Ureter (tissue), 1 donor: Measurements from ENCODE around the gene ABCC1. TPM values are rescaled to one million over a fixed set of nuclear protein-coding genes. Genes with fewer than 3 reads are reported as not detected.

Source experiments
- DNase-seq: peaks from one replicate; pipeline ENCODE4 v3.0.0-alpha.2; 2020; ENCODE audit warnings: low spot score
- total RNA-seq: library from RNA; stranded (reverse); gene quantifications from one replicate; pipeline ENCODE4 v1.2.4, GENCODE V29; 2023
- donor health status: DM: yes; HTN: yes; CAD: no.

Gene ABCC1
- total RNA-seq, 1 donor from 2014 or later, result 46.9 TPM

GRCh38 chr16:16048904-16049582, 99.6 kb downstream of the ABCC1 start:
- DNase-seq, result no peak

GRCh38 chr16:16050106-16050505, 100.7 kb downstream of the ABCC1 start:
- no peak for DNase-seq

DNA sequence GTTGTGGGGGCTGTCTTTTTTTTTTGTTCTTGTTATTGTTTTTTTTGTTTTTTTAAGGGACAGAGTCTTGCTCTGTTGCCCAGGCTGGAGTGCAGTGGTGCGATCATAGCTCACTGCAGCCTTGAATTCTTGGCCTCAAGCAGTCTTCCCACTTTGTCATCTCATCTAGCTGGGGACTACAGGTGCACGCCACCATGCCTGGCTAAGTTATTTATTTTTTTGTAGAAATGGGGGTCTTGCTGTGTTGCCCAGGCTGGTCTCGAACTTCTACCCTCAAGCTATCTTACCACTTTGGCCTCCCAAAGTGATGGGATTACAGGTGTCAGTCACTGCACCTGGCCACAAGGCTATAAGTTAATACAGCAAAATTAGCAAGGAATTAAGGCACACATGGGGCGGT, 101.7 kb downstream of the ABCC1 start:
- no peak for DNase-seq

DNA sequence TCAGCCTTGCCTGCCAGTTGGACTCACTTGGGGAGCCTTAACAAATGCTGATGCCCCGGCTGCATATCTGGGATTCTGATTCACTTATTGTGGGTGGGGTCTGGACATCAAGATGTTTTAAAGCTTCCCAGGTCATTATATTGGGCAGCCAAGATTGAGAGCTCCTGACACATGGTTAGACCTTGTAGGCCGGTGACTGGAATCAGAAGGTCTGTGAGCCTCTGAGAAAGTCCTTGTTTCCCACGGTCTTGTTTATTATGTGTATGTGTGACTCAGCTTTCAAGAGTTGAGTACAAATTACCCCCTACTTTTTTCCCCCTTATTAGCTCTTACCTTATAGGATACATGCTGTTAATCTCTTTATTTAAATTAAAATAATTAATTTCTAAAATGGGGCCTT, 103.5 kb downstream of the ABCC1 start:
- DNase-seq, result no peak

DNA sequence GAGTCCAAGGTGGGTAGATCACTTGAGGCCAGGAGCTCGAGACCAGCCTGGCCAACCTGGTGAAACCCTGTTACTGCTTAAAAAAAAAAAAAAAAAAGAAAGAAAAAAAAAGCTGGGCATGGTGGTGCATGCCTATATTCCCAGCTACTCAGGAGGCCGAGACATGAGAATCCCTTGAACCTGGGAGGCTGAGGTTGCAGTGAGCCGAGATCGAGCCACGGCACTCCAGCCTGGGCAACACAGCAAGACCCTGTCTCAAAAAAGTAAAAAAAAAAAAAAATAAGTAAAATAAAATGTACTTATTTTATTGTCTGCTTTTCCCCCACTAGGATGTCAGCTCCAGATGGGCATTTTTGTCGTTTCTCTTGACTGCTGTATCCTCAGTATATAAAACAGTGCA, 107.7 kb downstream of the ABCC1 start:
- no peak for DNase-seq

- no peak for DNase-seq
Measured at GRCh38 chr16:16059160-16059559, 109.7 kb downstream of the ABCC1 start.

GRCh38 chr16:16059895-16060590, 110.6 kb downstream of the ABCC1 start:
- DNase-seq, result no peak

DNA sequence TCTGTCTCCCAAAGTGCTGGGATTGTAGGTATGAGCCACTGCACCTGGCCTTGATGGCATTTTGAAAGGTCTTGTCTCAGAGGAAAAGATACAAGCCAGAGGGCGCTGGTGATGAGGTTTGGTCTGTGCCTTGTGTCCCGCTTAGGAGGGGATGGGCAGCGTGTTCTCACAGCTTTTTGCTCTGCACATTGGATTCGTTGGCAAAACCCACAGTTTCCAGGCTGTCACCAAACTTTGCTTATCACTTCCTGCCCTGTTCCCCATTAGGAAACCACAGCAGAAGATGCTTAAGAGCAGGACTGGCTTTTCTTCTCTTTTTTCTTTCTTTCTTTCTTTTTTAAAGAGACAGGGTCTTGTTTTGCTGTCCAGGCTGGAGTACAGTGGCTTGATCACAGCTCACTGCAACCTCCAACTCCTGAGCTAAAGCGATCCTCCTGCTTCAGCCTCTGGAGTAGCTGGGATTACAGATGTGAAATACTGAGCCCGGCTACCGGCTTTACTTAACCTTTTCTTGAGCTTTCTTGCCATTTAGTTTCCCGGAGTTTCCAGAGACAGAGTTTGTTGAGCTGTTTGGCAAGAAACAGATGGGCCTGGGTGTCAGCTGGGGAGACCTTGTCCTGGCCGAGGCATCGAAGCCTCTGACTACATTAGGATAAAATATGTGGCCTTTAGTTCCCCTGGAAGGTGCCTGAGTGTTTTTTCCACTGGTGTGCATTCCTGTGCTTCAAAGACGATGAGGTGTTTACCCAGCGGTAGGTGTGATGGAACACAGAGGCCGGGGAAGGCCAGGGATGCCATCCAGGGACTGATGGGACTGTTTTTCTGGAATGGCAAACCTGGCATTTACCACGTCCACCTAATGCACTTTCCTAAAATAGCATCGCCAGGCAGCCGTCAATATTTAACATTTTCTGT, 112.9 kb downstream of the ABCC1 start:
- no peak for DNase-seq

DNA sequence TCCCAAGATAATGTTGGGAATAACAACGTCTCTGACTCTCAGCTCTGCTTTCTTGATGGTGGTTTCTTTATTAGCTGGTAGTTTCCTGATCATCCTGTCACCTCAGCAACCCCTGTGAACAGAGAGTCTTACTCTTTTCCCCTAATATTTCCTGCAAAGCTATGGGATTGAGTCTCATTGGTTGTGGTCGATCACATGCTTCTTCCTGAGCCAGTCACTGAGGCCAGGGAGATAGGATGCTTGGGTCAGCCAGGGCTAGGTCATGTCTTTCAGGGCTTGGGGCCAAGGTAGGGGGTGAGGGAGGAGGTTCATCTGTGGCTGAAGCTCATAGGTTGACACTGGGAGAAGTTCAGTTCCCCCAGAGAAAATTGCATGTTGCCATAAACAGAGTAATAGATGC, 114.3 kb downstream of the ABCC1 start:
- no peak for DNase-seq

DNA sequence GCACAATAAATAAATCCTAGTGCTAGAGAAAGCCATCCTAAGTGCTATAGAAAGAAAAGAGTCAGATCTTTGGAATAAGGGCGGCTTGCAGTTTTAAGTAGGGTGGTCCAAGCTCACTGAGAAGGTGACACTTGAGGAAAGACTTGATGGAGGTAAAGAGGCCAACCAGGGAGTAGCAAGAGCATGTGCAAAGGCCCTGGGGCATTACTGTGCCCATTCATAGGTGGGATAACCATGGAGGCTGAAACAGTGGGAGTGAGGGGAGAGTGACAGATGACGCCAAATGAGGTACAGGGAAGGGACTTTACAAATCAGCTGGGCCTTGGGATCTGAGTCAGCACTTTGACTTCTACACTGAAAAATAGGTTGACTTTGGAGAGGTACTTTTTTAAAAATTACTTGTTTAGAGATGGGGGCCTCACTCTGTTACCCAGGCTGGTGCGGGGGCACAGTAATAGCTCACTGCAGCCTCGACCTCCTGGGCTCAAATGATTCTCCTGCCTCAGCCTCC, 115.5 kb downstream of the ABCC1 start:
- no peak for DNase-seq

GRCh38 chr16:16067127-16067526, 117.7 kb downstream of the ABCC1 start:
- DNase-seq, result peak; percentile 54

- no peak for DNase-seq
Measured at GRCh38 chr16:16071631-16072244, 122.3 kb downstream of the ABCC1 start.

DNA sequence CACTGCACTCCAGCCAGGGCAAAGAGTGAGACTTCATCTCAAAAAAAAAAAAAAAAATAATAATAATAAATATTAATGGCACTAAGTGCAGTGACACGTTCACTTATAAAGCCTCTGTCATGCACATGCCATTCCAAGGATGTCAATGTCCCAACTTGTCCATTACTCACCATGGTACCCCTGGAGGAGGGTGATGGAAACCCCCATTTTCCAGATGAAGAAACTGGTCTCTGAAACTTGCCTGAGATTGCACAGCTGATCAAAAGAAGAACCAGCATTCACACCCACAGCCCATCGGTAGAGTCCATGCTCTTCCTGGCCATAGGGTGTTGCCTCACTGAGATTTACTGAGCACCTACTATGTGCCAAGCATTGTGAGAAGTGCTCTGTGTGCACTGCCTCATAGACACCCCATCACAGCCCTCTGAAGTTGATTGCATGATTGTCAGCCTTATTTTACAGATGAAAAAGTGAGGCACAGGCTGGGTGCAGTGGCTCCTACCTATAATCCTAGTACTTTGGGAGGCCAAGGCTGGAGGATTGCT, 123.7 kb downstream of the ABCC1 start:
- DNase-seq, result no peak

DNA sequence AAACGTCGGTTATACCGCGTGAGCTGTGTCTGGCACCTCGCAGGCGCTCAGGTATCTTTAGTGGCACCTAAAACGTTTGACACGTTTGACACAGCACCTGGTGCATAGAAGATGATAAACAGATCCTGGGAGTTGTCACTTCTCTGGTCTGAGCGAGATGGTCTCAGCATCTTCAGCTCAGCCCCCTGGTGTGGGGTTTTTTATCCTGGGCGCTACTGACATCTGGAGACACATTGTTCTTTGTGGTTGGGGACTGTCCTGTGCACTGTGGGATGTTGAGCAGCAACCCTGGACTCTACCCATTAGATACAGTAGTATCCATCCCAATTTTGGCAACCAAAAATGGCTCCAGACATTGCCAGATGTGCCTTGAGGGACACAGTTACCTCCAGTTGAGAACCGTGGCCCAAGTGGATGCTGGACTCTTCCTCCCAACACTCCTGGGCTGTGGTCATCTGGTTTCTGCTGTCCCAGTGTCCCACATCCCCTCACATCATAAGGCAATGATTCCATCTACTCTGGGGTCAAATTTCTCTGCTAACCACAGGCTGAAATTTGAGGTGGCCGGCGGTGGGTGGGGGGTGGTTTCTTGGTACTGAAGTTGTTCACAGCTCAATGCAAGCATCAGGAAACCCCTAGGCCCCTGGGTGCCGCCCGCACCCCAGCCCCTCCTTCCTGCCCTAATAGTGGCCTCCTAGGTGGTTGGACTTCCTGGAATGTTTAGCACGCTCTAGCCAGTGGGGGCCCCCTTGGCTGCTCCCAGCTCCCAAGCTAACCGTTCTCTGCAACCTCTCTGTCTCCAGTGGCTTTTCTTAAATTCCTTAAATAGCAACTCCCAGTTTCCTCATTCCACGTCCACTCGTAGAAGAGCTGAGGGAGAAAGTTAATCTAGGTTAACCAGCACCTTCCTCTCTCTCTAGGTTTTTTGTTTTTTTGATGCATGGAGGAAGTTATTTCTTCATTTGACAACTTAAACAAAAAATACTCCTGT, 124.8 kb downstream of the ABCC1 start:
- no peak for DNase-seq

GRCh38 chr16:16075488-16076422, 126.3 kb downstream of the ABCC1 start:
- DNase-seq, result peak; percentile 54

- DNase-seq, result no peak
Measured at GRCh38 chr16:16076423-16076813, 127.0 kb downstream of the ABCC1 start.

- no peak for DNase-seq
Measured at GRCh38 chr16:16080465-16081065, 131.1 kb downstream of the ABCC1 start.

- DNase-seq, result no peak
Measured at GRCh38 chr16:16081141-16081540, 131.7 kb downstream of the ABCC1 start.

DNA sequence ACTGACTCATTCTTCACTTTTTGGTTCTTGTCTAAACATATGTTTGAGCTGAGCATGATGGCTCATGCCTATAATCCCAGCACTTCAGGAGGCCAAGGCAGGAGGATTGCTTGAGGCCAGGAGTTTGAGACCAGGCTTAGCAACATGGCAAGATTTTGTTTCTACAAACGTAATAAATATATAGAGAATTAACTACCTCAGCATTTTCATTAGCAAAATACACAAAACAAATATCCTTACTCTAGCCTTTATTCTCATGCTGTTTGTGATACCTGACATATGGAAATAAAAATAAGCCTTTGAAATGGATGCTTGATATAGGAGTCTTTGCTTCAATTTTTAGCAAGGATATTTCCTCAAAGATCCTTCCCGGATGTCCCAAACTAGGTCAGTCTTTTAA, 132.8 kb downstream of the ABCC1 start:
- no peak for DNase-seq
